Stimulated activated CD8-positive, alpha-beta memory T cell treated with anti-CD3 and anti-CD28 coated beads, Interleukin-15, amount 100 ng/mL, for 24 hours (primary cell): ENCODE results near the gene MMRN2.
"Not testable (repeated sequence)": the region's sequence is repeated elsewhere in the genome, so short reads cannot be mapped to it uniquely, and the experiment has no call there.

Experiments used
- DNase-seq: peaks from one replicate; pipeline ENCODE4 v3.0.0-alpha.2; 2020; ENCODE audit warnings: low read depth

MMRN2 gene

DNA sequence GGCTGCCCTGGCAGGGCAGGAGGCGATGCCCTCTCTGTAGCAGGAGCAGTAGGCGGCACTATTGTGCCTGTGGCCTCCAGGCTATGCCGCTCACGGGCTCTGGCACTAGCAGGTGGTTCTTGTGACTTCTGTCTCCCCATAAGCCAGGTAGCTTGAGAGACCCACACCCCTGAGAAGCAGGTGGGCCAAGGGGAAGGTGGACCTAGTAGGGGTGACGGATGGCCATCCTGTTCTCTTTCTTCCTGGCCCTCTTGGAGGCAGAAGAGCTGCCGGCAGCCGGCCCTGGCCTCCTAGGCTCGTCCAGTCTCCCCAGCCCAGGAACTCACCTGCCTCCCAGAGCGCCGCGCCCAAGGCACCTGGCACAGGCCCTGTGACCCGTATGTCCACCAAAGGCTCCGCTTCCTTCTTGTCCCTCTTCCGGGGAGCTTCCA is 15.4 kb downstream of the MMRN2 start:
- no peak for DNase-seq

- no peak for DNase-seq
Measured at GRCh38 chr10:86941426-86941825, 16.0 kb downstream of the MMRN2 start.

- no peak for DNase-seq
Measured at GRCh38 chr10:86940677-86941076, 16.7 kb downstream of the MMRN2 start.

DNA sequence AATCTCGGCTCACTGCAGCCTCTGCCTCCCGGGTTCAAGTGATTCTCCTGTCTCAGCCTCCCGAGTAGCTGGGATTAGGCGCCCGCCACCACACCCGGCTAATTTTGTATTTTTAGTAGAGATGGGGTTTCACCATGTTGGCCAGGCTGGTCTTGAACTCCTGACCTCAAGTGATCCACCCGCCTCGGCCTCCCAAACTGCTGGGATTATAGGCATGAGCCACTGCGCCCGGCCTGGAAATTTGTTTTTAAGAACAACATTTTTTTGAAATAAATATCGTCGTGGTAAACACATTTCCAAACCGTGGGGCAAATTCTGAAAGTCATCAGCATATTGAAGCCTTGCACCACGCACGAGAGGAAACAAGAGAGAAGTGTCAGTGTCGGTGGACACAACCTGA is 17.3 kb downstream of the MMRN2 start:
- DNase-seq = not testable (repeated sequence)

DNA sequence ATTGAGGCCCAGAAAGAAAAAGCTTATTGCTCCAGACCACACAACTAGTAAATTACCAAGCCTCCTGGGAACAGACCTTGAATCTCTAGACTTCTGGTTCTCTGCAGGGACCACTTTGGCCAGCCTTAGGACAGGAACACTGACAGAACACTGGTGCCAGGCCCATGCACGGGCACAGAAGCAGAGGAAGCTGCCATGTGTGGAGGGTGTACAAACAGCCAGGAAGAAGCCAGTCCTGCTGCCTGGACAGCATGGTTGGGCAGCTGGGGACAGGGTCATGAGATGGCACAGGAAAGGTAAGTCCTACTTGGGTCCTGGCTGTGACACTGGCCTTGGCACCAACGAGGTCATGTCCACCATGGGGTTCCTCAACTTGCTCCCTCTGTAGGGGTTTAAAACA is 19.2 kb downstream of the MMRN2 start:
- DNase-seq = no peak

GRCh38 chr10:86937502-86938154 is 19.8 kb downstream of the MMRN2 start:
- no peak for DNase-seq

DNA sequence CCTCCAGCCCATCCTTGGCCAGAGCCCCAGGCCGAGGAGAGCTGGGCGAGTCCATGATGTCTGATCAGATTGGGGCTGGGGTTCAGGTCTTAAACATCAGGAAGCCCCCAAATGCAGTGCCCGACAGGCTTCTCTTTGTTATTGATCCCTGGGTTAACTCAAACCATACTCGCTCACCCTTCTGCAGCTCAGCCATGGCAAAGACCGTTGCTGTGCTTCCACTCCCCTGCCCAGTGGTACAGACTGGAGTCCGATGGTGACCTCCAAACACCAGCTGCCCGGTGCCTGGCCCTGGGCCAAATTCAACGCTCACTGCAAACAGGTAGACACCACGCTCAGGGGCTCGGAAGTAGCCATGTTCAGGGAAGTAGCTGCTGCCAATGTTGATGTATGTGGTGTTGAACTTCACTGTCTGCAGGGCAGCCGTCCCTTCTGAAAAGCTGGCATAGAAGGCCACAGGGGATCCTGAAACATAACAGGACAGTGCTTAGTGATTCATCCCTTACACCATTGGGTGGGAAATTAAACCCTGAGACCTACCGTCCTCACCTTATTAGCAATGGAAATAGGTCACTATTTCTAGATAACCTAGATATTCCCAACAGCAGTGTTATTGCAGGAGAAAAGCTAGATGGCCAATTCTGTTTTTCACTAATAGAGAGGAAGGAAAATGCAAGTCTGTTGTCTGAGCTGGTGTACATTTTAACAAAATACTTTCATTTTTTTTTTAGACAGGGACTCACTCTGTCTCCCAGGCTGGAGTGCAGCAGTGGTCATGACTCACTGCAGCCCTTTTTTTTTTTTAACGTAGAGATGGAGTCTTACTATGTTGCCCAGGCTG is 20.5 kb downstream of the MMRN2 start:
- no peak for DNase-seq

- not testable (repeated sequence) for DNase-seq
Measured at GRCh38 chr10:86934162-86934711, 23.2 kb downstream of the MMRN2 start.

DNA sequence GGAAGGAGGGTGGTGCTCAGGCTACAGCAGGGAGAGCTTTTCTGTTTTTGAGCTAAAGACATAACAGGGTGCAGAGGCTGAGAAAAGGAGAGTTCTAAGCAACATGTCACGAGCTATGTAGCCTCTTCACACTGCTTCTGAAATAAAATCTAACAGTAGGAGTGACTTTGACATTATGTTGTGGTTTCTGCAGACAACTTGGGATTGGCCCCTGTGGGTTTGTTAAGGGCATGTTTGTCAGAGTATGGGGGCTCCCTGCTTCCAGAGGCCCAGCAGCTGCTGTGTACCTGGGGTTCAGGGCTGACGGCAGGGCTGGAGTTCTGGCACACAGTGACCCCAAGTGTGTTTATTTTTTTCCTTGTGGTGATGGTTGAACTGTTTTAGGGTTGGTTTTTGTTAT is 24.7 kb downstream of the MMRN2 start:
- no peak for DNase-seq

GRCh38 chr10:86931872-86932271 is 25.5 kb downstream of the MMRN2 start:
- no peak for DNase-seq

DNA sequence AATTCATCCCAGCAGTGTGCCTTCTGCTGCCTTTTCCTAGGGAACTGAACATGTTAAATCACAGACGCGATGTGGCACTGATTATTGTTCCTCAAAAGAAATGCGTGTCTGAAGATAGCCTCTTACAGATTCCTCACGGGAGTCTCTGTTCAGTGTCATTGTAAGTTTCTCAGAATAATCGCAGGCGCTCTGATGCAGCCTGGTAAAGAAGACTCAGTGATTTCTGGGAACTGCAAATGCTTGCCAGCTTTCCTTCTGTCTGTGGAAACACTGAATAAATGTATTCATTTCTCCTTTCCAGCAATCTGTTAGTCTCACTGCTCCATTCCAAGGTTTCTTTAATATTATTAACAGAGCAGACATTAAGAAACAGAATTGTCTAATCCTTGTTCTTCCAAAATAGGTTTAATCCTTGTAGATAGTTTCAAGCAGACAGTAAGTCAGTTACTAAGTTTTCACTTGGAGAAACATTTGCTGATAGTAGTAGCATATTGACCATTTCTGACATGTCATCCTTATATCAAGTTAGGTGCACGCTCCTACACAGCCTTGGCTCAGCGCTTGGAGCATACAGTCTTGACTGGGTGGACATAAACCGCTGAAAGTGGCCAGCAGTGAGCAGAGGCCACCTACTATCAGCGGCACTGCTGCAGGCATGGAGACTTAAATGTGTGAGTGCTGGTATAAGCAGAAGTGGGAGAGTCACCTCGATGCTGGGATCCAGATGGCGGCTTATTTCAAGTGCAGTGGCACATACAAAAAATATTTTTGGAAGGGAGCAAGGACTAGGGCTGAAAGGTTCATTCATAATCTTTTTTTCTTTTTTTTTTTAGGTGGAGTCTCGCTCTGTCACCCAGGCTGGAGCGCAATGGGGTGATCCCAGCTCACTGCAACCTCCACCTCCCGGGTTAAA is 27.7 kb downstream of the MMRN2 start:
- no peak for DNase-seq

DNA sequence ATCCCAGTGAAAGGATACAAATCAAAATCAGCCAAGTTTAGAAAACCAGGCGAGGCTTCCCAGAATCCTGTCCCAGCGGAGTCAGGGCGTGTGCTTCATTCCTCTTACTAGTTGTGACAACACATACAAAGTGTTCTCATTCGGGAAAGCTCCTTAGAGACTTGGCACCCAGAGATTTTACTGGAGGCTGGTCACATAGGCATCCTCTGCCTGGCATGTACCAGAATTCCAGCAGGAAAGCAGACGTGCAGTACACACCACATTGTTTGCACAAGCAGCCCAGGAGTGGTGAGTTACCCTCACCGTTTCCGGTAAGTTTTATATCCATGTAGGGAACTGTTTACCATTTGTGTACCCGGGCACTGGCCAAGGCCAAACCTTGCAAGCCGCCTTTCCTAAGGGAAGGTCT is 34.9 kb downstream of the MMRN2 start:
- DNase-seq = no peak

DNA sequence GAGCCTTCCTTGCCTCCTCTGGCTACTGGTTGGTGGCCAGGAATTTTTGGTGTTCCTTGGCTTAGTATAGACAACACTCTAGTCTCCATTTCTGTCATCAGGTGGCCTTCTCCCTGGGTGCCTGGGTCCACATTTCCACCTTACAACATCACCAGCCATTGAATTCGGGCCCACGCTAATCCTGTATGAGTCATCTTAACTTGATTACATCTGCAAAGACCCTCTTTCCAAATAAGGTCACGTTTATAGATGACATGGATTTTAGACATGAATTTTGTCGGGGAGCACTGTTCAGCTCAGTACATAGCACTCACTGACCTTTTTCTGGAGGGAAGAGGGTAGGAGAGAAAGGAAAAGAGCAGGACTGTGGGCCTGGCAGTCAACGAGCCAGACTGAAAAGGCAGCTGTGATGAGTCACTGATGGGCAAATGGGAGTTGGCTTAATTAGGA is 39.4 kb downstream of the MMRN2 start:
- DNase-seq = no peak

- DNase-seq = no peak
Measured at GRCh38 chr10:86914734-86915133, 42.7 kb downstream of the MMRN2 start.

DNA sequence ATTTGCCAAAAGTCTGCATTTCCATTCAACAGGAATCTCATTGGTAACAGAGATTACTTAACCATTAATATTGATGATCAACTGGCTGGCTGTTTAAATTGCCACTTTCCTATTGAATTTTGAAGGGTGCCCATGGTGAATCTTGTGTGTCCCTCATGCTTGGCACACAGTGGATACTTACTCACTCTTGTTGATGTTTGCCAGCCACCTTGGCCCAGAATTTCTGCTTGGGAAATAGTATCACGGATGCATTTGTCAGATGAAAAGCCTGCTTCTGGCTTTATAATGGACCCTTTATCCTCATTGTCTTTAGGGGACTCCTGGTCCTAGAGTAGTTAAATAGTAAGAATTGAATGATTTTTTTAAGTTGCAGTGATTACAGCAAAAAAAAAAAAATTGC is 52.0 kb downstream of the MMRN2 start:
- DNase-seq = no peak

DNA sequence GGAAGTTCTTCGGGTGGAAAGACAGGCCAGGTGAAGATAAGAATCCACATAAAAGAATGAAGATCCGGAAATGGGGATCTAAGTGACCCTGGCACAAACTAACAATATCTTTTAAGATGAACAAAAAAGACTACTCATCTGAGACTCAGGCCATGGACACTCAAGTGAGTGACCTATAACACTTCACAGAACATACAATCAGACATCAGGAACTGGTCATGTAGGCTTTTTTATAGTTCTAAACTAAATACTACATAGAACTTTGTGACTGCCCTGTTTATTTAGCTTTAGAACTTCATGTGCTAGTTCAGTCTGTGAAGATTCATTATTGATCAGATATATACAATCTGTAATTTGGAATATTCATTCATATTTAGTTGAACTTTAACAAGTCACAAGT is 52.8 kb downstream of the MMRN2 start:
- DNase-seq = no peak

DNA sequence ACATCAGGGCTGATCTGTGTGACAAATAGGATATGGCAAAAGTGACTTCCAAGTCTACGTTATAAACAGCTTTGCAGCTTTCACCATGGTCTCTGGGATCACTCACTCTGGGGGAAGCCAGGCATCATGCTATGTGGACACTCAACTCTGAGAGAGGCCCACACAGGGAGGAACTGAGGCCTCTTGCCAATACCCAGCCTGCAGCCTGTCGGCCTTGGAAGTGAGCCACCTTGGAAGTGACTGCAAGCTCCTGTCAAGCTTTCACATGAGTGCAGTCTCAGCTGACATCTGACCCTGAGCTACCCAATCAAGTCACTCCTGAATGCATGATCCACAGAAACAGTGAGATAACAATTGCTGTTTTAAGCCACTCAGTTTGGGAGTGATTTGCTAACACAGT is 56.5 kb downstream of the MMRN2 start:
- DNase-seq = no peak

GRCh38 chr10:86899670-86900276 is 57.6 kb downstream of the MMRN2 start:
- DNase-seq = no peak

- DNase-seq = no peak
Measured at GRCh38 chr10:86899132-86899531, 58.3 kb downstream of the MMRN2 start.

GRCh38 chr10:86898511-86898910 is 58.9 kb downstream of the MMRN2 start:
- DNase-seq = no peak

- DNase-seq = no peak
Measured at GRCh38 chr10:86889997-86890396, 67.4 kb downstream of the MMRN2 start.
